ENCODE results near the gene DAND5. TPM values are rescaled to one million over a fixed set of nuclear protein-coding genes. Genes with fewer than 3 reads are reported as not detected.

DAND5 gene
- total RNA-seq, 1 donor from 2014 or later, result not detected

DNA sequence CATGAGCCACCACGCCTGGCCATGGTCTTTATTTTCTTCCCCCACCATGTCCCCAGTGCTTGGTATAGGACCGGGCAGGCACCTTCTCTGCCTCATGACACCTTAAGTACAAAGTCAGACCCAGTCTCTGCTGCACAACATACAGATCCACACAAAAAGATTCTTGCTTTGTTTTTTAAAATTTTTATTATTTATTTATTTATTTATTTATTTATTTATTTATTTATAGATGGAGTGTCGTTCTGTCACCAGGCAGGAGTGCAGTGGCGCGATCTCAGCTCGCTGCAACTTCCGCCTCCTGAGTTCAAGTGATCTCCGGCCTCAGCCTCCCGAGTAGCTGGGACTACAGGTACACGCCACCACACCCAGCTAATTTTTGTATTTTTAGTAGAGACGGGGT, 23.4 kb downstream of the DAND5 start:
- no peak for DNase-seq (ENCODE audit: low spot score)

DNA sequence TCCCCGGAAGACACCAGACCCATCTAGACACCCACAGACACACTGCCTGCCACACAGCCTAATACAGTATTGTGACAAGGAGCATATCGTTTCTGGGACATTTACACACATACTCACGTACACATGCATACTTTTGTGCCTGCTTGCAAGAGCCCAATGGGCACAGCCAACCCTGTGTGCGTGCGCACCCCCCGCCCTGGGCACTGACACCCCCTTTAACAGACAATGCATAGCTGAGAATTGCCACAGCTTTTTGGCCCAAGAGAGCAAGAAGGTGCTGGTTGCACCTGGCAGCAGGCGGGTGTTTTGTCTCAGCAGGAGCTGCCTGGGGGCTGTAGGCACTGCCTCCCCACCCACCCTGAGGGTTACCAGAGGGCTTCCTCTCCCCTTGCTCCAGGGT, 24.2 kb downstream of the DAND5 start:
- no peak for DNase-seq (ENCODE audit: low spot score)

DNA sequence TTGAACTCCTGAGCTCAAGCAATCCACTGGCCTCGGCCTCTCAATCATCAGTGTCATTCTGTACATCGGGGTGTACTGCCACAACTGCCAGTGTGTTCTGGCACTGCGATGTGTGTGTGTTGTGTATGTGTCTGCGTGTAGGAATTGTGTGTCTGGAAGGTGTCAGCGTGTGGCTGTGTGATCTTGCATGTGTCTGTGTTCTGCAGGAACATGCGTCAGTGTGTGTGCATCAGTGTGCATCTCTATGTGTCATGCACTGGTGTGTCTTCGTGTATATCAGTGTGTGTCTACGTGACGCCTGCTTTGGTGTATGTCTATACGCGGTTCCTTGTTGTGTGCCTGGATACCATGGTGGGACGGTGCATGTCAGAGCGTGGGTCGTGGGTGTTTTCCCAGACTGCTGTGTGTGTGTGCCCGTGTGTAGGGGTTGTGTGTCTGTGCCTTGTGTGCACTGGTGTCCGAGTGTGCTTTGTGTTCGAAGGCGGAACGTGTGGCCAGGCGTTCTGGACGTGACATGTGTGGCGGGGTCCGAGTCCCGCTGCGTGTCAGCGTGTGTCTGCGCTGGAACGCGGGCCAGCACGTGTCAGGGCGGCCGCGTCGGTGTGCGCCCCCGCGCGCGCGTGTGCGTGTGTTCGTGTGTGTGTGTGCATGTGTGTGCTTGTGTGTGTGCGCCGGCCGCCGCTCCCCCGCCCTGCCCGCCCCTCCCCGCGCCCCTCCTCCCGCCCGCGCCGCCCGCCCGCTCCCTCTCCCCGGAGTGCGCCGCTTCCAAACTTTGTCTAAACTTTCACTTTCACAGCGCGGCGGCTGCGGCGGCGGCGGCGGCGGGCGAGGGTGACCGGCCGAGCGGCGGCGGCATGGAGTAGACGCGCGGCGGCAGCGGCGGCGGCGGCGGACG, 25.6 kb downstream of the DAND5 start, which contains the start of gene NFIX:
Gene NFIX, plus strand, starts transcription at position 775 of the 895 bp plus-strand sequence. CDS start 363 bp downstream, outside the sequence.
- peak; percentile 75 for DNase-seq (ENCODE audit: low spot score)

DNA sequence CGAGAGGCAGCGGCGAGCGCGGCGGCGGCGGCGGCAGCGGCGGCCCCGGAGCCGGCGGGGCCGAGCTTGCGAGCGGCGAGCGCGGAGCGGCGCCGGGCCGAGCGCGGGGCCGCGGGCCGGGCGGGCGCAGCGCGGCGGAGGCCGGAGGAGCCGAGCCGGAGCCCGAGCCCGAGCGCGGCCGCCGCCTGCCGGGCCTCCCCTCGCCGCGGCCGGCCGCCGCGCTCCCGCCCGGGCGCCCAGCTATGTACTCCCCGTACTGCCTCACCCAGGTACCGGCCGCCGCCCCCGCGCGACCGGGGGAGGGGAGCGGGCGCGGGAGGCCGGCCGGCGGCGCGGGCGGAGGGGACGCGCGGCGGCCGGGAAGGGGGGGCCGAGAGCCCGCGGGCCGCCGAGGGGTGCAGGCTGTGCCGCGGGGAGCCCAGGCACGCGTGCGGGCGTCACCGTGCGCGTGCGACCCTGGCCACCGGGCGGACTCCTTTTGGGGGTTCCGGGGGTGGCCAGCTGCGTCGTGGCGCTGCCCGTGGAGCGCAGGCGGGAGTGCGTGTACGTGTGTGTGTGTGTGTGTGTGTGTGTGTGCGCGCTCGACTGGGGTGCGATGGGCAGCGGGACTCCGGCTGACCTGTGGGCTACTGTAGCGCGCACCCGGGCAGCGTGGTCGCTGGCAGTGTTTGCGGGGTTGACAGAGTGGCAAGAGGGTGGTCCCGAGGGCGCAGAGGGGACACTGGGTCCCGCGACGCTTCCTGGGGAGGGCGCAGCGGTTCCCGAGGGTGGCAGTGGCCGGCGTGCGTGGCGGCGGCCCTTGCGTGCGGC, 26.4 kb downstream of the DAND5 start:
- no peak for DNase-seq (ENCODE audit: low spot score)

DNA sequence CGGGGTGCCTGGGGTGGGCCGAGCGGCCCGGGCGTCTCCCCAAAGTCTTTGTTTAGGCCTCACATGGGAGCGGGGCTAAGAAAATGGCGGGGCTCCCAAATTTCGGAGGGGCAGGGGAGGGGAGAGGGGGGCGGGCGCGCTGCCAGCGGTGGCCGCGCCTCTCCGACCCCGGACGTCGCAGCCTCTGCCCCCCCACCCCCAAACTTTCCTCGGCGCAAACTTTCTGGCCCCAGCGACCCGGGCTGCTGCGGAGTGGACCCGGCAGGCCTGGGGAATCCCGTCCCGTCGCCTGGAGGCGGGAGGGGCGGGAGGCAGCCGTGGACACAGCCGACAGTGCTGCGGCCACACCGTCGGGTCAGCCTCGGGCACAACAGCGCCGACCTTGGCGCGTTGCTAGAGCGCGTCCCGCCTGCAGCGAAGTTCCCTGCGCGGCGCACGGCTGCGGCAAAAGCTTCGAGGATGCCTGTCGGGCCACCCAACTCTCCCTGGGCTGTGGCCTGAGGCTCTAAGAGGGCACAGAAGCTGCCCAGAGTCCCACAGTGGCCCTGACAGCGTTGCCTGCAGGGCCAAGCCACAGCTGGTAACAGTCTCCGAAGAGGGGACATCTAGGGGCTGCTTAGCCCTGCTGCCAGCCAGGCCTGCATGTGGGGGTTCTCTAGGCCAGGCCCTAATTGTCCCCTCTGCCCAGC, 27.2 kb downstream of the DAND5 start:
- peak; percentile 46 for DNase-seq (ENCODE audit: low spot score)

DNA sequence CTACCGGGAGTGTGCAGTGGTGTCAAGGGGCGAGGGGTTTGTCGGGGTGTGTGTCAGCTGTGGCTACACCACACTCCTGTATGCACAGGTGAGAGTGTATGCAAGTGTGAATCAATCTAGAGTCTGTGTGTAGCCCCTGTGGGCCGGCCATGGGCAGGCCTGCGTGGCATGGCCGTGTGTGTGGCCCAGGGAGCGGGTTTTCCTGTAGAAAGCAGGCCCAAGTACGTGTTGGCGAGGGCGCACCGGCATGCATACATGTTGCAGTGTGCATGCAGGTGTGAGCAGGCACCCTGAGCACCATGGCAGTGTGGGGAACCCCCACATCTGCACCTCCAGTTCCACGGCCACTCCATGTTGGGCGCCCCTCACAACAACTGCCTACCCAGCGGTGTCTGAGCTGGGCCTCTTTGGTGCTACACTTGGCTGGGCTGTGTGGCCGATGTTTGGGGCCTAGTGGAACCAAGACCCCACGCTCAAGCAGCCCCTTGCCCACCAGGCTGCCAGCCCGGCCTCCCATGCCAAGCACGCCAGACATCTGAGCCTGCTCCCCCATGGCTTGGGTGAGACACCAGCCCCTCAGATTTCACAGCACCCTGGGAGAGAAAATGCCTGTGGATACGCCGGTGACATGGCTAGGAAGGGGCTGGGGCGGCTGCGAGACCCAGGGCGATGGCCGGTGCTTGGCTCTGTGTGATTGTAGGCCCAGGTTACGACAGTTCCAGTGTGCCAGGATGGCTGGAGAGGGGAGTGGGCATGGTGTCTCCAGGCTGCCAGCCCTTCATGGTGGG, 28.0 kb downstream of the DAND5 start:
- peak; percentile 41 for DNase-seq (ENCODE audit: low spot score)

DNA sequence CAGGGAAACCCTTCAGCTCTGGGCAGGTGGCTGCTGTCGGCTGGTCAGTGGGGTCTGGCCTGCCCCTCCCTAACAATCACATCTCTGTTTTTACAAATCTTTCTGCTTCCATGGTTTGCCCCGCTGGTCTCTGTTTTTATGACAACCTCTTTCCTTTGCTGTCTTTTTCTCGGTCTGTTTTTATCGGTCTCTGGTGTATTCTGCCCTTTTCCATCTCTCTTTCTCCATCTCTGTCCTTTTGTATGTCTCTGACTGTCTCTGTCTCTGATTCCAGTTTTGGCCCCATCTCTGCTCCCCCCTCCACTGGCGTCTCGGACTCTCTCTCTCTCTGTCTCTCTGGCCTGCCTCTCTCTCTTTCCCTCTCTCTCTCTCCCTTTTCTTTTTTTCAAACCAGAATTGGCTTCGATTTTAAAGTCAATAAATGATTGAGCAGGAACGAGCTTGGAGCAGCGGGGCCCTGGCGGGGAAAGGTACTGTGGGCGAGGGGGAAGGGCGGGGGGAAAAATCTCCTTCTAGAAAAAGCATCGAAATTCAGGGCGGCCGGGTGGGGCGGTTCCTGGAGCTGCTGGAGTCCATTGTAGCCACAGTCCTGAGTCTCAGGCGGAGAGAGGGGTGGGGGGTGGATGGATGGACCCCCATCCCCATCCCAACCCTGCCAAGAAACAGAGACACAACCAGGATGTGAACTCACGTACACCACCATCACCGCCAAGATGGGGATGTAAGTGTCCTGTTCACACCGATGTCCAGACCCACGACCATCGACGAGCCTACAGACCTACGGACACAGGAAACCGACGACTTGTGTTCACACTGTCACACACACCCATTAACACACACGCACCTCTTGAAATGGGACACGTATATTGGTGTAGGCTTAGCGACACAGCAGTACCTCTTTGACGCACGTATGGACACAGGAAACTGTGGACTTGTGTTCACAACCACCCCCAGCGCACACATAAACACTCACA, 28.9 kb downstream of the DAND5 start:
- no peak for DNase-seq (ENCODE audit: low spot score)

DNA sequence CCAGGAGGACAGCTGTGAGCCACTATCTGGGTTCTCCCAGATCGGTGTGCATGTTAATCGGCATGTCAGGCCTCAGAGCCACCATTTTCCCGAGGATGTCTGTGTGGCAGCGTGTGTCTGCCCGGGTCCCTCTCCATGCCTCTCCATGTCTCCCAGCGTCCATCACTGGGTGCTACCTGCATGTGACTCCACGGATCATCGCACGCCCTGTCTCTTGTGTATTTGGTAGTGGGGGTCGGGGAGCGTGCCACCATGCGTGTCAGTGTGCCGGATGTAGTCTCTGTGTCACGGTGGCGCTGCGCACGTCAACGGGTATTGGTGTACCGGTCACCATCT, 31.8 kb downstream of the DAND5 start:
- DNase-seq (ENCODE audit: low spot score), result no peak

DNA sequence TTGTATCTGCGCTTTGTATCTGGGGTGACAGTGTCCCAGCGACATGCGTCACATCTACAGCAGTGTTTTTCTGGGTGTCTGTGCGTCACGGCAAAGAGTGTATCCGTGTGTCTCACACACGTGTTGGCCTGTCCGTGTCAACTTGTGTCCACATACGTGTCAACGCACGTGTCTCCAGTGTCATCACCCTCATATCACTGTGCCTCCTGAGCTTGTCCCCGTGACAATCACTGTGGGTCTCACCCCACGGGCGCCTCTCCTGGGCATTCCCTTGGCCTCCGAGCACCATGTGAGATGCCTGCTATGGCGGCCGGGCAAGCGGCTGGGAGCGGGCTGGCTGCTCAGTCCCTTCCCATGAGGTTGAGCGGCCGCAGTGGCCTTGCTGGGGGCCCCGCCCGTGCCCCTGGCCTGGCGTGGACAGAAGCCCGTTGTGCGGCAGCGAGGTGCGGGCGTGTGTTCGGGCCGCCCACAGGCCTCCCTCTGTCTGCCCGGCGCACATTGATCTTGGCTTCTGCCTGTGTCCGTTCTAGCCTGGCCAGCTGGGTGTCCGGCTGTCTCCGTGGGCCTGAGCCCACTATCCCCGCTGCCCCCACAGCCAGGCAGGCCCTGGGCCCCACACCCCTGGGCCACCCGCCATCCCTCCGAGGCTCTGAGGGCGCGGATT, 32.3 kb downstream of the DAND5 start:
- DNase-seq (ENCODE audit: low spot score), result no peak

DNA sequence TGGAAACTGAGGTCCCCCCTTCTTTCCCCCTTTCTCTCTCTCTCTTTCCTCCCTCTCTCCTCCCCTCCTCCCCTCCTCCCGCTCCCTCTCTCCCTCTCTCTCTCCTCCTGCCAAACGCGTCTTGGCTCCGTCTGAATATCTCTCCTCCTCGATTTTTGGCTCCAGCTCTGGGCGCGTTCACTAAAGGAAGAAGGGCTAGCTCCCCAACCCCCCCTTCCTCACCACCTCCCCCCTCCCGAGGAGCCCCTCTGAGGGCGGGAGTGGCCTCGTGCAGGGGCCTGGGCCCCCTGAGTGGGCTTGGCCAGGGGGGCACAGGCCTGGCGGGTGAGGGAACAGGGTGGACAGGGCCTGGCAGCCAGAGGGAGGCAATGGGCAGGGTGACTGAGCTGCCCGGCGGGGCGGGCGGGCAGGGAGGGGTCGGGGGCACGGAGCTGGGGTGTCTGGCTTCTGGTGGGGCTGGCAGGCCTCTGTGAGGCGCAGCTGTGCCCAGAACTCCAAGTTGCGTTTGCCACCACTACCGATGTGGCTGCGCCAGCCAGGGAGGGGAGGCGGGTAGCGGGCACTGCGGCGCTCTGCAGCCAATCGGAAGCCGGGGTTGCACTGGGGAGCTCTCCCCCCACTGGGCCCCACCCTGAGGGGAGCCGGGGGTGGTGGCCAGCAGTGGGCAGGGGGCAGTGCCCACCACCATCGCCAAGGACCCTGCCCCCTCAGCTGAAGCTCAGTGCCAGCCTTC, 33.0 kb downstream of the DAND5 start:
- peak; percentile 85 for DNase-seq (ENCODE audit: low spot score)

DNA sequence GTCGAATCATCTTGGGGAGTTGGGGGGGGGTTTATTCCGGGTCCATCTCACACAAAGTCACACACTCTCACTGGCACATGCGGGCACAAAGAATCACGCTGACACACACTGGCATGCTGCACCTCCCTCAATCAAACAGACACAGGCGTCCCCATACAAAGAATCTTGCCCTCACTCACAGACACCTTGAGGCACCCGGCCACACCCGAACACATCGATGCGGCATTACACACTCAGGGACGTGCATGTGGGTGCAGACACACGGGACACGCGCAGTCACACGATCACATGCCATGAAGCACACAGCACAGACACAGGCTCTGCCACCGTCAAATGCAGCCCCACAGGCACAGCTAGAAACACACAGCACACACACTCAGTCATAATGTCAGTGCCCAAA, 33.7 kb downstream of the DAND5 start:
- no peak for DNase-seq (ENCODE audit: low spot score)

DNA sequence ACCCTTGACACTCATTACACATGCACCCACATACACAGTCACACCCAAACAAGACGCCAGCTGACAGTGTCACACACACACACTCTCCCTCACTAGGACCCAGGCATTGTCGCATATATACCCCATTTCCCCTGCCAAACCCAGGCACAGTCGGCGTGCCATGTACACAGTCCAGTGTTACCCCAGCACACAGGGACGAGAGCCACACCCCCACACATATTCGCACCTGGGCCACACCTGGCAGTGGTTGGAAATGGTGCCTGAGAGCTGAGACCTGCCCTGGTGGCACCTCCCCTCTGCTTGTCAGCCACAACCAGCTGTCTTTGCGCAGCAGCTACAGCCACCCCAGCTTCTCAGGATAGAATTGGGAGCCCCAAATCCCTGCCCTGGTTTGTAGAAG, 34.9 kb downstream of the DAND5 start:
- DNase-seq (ENCODE audit: low spot score), result no peak

DNA sequence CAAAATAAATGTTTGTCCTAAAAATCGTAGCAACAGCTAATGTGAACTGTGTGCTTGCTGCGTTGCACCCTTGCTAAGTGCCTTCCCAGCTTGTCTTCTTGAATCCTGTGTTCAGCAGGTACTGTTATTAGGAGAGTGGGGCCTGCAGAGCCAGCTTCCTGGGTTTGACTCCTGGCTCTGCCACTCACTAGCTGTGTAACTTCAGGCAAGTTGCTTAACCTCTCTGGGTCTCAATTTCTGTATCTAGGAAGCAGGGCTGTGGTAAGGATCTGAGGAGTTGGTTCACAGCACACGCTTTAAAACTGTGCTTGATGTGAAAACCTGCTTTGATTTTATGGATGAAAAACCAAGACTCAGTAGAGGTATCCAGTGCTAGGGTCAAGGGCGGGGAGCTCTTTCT, 35.9 kb downstream of the DAND5 start:
- no peak for DNase-seq (ENCODE audit: low spot score)

DNA sequence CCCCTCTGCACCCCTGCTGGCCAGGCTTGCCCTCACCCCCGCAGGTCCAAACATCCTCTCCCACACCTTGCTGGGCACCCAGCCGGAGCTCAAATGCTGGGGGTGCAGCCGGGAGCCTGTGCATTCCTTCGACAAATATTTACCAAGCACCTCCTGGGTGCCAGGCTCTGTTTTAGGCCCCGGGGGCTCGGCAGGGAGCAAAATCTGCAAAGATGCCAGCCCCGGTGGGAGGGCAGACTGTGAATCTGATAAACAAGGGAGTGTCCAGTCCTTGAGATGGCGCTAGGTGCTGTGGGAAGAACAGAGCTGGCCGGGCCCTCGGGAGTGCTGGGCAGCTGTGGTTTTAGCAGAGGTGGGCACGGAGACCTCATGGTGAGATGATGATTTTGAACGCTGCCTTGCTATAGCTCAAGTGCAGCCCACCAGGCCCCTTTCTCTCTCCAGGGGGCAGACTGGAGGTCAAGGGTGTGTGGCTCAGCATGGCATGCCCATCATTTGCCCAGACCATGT, 36.5 kb downstream of the DAND5 start:
- no peak for DNase-seq (ENCODE audit: low spot score)

DNA sequence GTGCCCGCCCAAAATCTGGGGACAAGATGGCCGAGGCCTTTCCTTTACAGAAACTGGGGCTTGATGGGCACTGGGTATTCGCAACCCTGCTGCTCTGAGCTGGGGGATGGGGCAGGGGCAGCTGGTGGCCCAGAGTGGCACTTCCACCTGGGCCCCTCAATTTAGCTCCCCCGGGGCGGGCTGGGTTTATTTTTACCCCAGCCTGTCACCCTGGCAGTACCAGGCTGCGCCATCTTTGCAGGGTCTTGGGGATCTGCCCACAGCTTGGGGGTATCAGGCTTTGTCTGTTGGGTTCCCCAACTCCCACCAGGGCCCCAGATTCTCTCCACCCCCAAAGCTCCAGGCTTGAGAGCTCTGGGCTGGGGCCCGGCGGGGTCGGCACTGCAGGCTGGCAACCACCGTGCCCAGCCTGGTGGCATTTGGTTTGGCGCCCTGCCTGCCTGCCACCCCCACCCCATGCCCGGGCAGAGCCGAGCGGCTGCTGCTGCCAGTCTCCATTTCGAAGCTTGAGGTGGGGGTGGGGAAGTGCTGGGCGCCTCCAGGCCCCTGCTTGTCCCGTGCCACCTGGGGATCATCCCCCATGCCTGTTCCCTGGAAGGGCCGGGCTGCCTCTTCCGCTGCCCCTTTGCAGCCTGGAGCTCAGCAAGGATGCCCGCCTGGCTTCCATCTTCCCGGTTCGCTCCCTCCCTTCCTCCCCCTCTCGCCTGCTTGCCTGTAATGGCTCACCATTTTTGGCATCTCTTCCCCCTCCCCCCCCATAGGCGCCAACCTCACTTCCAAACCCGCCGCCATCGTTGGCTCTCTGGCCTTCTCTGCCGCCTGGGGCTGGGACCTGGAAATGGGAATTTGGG, 37.3 kb downstream of the DAND5 start:
- no peak for DNase-seq (ENCODE audit: low spot score)

DNA sequence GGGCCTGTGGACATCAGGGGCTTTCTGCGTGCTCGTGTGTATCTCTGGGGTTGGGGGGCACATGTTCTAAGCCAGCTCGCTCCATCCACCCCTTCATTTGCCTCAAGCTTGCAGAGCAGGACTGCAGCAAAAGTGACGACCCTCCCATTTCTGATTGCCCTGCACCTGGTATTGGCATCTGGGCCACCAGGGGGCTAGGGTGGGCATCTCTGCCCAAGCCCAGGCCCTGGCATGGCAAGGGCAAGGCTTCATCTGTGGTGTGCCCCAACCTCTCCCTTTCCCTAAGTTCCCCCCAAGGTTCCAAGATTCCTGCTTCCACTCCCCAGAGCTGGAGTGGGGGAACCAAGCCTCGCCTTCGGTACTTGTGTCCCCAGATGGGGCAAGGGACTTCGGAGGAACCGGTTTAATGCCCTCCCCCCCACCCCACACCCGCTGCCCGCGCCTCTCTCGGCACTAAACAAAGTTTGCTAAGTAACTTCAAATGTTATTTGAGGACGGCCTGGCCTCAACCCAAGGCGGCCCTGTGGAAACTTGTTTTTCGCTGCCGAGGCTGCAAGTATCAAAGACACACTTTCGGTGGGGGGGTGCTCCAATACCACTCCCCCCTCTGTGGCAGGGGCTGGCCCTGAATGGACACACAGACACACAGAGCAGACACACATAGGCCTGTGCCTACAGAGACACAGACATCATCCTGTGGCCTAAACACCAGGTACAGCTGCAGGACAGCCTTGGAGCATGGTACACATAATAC, 38.1 kb downstream of the DAND5 start:
- DNase-seq (ENCODE audit: low spot score), result peak; percentile 81

All from ureter (tissue), 1 donor.